GM18526 (cell line): Measurements from ENCODE around the gene ZBTB8B.

Experiments used
- POLR2A ChIP-seq: IDR thresholded peaks from 3 replicates; pipeline ENCODE4 v1.6.1; 2011; ENCODE audit not compliant: insufficient read length; ENCODE audit errors: extremely low read depth

ZBTB8B gene

DNA sequence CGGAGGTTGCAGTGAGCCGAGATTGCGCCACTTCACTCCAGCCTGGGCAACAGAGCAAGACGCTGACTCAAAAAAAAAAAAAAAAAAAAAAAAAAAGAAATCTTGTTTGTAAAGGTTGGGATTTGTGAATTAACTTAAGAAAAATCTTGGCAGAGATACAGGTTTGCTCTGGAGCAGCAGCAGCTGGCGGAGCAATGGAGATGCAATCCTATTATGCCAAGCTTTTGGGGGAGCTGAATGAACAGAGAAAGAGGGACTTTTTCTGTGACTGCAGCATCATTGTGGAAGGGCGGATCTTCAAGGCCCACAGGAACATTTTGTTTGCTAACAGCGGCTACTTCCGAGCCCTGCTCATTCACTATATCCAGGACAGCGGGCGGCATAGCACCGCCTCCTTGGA lies 5.6 kb downstream of the ZBTB8B start:
- no peak for TF ChIP-seq POLR2A

DNA sequence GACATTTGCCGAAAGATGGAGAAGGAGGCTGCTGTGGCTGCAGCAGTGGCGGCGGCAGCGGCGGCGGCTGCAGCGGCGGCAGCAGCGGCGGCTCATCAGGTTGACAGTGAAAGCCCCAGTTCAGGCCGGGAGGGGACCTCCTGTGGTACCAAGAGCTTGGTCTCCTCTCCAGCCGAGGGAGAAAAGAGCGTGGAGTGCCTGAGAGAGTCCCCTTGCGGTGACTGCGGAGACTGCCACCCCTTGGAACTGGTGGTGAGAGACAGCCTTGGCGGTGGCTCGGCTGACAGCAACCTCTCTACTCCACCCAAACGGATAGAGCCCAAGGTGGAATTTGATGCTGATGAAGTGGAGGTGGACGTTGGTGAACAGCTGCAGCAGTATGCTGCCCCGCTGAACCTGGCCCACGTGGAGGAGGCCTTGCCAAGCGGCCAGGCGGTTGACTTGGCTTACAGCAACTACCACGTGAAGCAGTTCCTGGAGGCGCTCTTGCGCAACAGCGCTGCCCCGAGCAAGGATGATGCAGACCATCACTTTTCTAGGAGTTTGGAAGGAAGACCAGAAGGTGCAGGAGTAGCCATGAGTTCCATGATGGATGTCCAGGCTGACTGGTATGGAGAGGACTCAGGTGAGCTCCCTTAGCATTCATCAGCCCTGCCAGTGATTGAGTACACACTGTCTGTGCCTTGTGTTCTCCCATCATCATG lies 6.3 kb downstream of the ZBTB8B start:
- TF ChIP-seq POLR2A = no peak

DNA sequence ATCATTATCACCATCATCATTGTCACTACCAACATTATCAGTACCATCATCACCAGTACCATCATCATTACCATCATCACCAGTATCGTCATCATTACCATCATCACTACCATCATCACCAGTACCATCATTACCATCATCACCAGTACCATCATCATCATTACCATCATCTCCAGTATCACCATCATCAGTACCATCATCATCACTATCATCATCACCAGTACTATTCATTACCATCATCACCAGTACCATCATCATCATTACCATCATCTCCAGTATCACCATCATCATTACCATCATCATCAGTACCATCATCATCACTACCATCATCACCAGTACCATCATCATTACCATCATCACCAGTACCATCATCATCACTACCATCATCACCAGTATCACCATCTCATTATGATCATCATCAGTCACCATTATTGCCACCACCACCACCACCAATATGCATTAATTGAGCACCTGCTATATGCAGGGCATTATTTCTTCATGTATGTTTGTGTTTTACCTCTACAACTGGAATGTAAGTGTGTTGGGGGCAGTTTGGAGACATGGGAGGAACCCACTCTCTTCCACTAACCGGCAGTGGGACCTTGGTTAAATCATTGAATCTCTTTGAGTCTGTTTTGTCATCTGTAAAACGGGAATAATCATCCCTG lies 7.0 kb downstream of the ZBTB8B start:
- TF ChIP-seq POLR2A = no peak

DNA sequence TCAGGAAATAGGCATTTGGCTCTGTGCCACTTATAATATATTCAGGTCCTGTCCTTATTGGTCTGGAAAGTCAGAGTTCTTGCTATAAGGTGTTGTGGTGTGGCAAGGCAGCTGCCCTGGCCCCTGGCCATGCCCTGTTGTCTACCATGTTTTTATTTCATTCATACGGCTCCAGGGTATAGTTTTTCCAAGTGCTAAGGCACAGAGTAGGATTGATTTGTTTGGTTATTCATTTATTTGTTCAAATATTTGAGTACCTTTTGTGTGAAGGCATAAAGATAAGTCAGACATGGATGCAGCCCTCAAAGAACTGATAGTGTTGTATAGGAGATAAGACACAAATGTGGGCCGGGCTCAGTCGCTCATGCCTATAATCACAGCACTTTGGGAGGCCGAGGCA lies 10.1 kb downstream of the ZBTB8B start:
- no peak for TF ChIP-seq POLR2A

DNA sequence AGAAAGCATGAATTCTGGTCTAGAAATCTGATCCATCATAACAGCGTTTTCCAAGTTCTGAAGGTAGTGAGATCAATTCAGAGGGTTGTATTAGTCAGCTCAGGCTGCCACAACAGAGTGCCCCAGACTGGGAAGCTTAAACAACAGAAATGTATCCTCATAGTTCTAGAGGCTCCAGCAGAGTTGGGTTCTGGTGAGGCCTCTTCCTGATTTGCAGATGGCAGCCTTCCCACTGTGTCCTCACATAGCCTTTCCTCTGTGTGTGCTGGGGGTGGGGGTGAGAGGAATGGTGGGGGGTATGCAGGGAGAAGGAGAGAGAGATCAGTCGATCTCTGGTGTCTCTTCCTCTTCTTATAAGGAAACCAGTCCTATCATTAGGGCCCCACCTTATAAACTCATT lies 15.1 kb downstream of the ZBTB8B start:
- TF ChIP-seq POLR2A = no peak

DNA sequence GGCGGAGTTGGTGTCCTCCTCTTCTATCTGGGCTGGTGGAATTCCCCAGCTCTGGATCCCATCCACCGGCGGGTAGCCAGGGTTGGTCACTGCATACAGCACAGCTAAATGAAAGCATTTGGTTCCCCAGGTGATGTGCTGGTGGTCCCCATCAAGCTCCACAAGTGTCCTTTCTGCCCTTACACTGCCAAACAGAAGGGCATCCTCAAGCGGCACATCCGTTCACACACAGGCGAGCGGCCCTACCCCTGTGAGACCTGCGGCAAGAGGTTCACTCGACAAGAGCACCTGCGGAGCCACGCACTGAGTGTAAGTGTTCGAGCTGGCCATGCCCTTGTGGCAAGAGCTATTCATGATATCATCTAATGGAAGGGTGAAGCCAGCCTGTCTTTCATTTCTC lies 15.9 kb downstream of the ZBTB8B start:
- no peak for TF ChIP-seq POLR2A

DNA sequence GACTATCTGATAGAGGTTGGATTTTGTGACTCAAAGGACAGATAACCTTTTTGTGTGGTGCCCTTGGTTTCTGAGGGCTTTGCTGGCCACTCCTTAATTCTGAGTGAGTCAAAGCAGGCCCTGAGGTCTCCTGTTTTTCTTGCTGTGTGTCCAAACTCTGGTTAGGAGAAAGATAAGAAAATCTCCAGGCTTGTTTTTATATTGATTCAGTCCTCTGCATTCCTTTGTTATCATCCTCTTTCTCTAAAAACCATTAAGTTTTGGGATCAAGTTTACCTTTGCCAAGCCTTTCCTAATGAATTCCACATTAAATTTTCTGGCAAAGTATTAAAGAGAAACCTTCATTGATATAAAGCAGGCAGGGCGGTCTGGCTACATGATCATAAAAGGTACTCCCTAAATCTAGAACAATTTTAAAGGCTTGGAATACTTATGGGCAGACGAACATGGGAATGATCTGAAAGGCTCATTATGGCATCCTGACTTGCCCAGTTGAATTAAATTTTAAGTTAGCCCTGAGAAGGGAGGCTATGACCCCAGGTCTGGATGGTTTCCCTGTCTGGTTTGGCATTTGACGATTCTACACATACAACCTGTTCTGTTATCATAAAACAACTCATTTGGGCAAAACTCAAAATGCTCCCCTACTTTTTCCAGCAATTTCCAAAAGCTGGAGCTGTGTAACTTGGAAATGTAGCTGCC lies 20.8 kb downstream of the ZBTB8B start:
- no peak for TF ChIP-seq POLR2A

DNA sequence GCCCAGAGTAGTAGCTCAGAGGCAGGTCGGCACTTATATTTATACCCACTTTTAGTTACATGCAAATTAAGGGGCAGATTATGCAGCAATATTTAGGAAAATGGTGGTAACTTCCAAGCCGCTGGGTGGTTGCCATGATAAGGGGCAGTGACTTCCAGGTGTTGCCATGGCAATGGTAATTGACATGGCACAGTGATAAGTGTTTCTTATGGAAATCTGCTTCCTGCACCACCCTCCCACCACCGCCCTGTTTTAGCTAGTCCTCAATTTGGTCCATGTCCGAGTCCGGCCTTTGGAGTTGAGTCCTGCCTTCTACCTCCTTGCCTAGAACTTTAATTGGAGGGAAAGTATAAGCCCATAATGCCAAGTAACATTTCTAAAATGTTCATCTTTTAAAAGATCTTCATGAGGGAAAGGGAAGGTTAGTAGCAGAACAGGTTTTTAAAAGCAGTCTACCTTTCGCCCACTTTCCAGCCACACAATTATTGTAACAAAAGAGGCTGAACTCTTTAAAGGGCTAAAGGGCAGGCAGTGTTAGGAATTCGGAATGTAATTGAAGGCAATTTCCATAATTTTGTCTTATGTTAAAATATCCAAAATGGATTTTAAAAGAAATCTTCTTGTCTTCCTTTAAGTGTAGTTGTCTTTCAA lies 21.7 kb downstream of the ZBTB8B start:
- TF ChIP-seq POLR2A = no peak

DNA sequence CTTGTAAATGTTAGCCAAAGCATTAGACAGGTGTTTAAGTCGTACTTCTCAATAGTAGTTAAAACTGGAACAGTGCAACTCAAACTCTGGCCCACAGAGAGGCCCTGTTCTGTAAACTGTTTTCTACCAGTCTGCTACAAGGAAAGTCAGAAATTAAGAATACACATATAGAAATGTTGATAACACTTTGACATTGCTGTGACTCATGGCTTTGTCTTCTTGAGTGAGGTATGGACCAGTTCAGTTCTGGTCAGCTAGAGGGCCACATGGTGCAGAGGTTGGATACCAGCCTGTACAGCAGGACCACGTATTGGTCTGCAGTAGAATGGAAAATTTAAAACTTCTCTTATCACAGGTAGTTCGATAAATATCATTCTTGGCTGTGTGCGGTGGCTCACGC lies 22.3 kb downstream of the ZBTB8B start:
- no peak for TF ChIP-seq POLR2A

DNA sequence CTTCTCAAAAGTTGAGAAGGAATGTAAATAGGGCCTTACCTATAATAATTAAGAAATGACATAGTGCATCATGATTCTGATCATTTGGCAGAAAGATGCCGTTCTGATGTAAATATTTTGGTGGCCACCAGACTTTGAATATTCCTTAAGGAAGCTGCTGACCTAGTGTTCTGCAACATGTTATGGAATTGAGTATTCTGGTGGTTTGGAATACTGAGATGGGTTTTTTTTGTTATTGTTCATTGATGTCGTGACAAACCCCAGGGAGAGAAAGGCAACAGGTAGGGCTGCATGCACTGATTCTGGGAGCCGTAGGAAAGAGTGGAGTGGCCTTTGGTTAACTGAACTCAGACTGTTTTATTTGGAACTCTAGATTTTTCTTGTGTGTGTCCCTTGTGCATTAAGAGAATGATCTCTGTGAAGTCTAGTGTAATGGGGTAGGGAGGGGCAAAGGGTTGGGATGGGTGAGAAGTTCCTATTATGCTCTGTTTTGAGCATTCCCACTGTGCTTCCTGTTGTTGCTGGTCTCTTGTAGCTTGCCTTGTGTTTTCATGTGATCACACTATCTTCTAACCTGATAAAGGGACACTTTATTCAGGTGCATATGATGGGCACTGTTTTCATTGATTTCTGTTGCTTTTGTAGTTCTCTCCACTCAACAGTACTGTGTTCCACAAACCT lies 25.0 kb downstream of the ZBTB8B start:
- no peak for TF ChIP-seq POLR2A

DNA sequence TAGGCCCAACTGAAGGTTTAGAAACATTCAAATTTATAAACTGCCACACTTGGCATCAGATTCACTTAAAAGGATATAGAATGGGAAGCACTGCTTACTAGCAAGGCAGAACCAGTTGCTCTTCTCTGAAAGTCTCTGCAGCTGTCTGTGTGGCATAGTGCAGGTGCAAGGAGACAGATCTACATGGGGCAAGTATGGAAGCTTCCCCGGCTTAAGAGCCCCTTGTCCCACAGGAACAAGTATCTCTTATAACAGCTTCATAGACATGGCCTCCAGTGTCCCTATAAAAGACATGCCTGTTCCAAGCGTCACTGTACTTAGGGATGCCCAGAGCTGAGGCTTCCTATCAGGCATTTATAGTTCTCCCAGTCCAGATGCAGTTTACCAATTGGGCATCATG lies 26.5 kb downstream of the ZBTB8B start:
- no peak for TF ChIP-seq POLR2A

DNA sequence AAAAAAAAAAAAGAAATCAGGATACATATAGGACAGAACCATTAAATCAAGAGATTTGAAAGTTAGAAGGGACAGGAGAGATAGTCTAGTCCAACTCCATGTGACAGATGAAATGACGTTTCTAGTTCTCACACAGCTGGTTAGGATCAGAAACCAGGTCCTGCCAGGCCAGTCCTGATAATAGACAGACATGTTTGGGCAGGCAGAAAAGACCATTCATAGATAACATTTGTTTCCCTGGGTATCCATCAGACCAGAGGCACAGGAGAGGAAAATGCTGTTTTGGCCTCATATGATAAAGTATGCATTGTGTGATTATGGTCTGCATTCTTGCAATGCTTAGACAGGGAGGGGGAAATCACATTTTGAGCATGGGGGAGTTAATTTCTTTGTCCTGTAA lies 29.3 kb downstream of the ZBTB8B start:
- TF ChIP-seq POLR2A = no peak

DNA sequence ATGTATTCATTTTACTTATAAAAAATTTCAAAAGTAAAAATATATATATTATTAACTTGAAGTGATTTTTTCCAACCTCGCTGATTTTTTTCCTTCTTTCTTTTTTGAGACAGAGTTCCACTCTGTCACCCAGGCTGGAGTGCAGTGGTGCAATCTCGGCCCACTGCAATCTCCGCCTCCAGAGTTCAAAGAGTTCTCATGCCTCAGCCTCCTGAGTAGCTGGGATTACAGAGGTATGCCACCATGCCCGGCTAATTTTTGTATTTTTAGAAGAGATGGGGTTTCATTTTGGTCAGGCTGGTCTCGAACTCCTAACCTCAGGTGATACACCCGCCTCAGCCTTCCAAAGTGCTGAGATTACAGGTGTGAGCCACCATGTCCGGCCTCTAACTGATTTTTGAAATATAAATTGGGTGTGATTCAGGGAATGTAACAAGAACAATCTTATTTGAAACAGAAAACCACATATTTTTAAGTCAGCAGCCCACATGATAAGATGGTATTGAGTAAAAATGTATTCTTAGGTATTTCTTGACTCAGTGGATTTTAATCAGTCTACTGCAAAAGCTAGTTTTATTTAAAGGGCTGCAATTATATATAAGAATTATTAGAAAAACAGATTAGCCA lies 30.0 kb downstream of the ZBTB8B start:
- TF ChIP-seq POLR2A = no peak

DNA sequence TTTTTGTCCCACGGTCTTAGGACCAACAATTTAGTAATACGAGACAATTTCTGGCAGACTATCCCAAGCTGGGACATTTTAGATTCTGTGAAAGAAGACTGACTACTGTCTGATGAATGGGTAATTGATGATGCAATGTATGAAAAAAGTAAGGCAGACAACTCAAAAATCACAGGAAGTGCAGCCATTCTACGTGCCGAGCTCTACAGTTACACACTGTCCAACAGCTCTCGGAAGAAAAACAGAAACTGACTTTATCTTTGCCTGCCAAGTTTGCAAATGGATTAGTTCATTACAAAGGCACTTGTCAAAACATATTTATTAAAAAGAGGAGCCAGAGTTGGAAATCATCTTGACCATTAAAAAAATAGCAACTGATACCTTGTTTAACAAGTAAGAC lies 31.3 kb downstream of the ZBTB8B start:
- no peak for TF ChIP-seq POLR2A

DNA sequence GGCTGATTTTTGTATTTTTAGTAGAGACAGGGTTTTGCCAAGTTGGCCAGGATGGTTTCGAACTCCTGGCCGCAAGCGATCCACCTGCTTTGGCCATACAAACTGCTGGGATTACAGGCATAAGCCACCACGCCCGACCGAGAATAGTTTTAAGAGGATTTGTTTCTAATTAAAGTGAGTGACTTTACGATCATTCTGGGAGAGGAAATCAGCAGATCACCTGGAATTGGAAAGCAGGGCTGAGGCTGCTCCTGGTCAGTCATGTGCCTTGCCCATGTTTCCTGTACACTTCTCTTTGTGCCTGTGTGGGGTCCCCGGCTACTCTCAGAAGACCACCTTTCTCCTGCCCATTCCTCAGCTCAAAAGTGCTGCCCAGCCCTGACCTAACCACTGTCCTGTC lies 33.9 kb downstream of the ZBTB8B start:
- no peak for TF ChIP-seq POLR2A

DNA sequence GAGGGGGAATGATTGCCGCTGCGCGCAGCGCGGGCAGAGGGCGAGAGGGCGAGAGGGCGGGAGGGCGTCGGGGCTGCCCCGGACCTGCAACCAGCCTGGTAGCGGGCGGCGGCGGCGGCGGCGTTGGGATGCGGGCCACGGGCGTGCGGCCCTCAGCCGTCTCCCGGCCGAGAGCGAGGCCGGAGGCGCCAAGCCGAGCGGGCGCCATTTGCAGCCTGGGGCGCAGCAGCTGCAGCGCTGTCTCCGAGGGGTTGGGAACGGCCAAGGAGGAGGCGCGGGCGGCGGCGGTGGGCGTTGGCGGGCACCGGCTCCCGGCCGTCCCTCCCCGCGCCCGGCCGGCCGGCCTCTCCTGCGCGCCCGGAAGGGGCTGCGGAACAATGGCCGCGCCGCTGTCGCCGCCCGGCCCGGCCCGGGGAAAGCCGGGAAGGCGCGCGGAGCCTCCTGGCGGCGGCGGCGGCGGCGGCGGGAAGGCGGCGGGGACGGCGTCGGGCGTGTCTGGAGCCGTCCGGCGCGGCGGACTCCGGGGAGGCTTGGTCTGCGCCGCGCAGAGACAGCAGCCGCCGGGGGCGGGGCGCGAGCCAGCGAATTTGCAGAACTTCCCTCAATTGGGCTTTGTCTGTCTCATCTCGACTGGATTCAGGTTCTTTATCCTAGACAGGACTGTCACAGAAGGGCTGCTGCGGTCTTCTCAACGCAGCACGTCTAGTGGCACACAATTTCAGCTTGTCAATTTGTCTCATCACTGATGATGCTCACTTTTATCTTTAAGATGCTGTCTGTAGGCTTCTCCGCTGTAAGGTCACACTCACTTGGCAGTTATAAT lies 35.7 kb downstream of the ZBTB8B start:
- TF ChIP-seq POLR2A = no peak
